Measurements from ENCODE around the gene CYTH2.
A peak's percentile ranks its signal among the peaks of the same experiment; 100 is the strongest.

The CYTH2 gene

GRCh38 chr19:48469289-48469881 is at the start of gene CYTH2:
TSS of gene CYTH2 (plus strand) at chr19:48469369. CDS start at chr19:48469508, 139 bp downstream.
- H3K4me2 ChIP-seq (ENCODE audit: insufficient read depth, low read length), result peak within 1 kb of the TSS; percentile 85
- no peaks in the 10 kb centered on the region for H3K27me3 ChIP-seq (ENCODE audit: insufficient read depth, low read length, poor library complexity)
- peak within 1 kb of the TSS; percentile 86 for H2AFZ ChIP-seq (ENCODE audit: low read depth, low read length)
- H3K36me3 ChIP-seq (ENCODE audit: insufficient read depth, low read length), result peaks cover 45% of the 10 kb centered on the region
- peak; percentile 62 for ATAC-seq (ENCODE audit: insufficient read depth, low read depth)
- H4K20me1 ChIP-seq (ENCODE audit: insufficient read depth, low read length), result peaks cover 47% of the 10 kb centered on the region
- TF ChIP-seq EZH2 (IDR thresholded peaks at IDR 0.05; ENCODE audit: borderline replicate concordance, low read depth, low read length, severe bottlenecking), result no peak
- no peak for TF ChIP-seq CTCF (IDR thresholded peaks at IDR 0.05; ENCODE audit: borderline replicate concordance, extremely low read depth, low read length, poor library complexity, severe bottlenecking)
- H3K4me1 ChIP-seq (ENCODE audit: insufficient read depth, low read length), result peaks cover 33% of the 10 kb centered on the region
- DNase-seq, result peak; percentile 90
- peaks cover 38% of the 10 kb centered on the region for H3K79me2 ChIP-seq (ENCODE audit: insufficient read depth, low read length)
- peak within 1 kb of the TSS; percentile 93 for H3K9ac ChIP-seq (ENCODE audit: low read depth, low read length)
- H3K9me3 ChIP-seq (ENCODE audit: insufficient read depth, low read length, severe bottlenecking), result no peaks in the 10 kb centered on the region
- H3K4me3 ChIP-seq (ENCODE audit: low read depth in 1 of 2, low read length in 2 of 2), result peak within 1 kb of the TSS; percentile 52 to 80
- H3K27ac ChIP-seq (ENCODE audit: low read length), result peak within 1 kb of the TSS; percentile 94

GRCh38 chr19:48421548-48421947 is 47.6 kb upstream of the CYTH2 start:
- no peak for ATAC-seq (ENCODE audit: insufficient read depth, low read depth)
- no peak overlapping the region for H2AFZ ChIP-seq (ENCODE audit: low read depth, low read length)
- H3K9me3 ChIP-seq (ENCODE audit: insufficient read depth, low read length, severe bottlenecking), result no peaks in the 10 kb centered on the region
- H3K27ac ChIP-seq (ENCODE audit: low read length), result no peak overlapping the region
- DNase-seq, result no peak
- TF ChIP-seq EZH2 (IDR thresholded peaks at IDR 0.05; ENCODE audit: borderline replicate concordance, low read depth, low read length, severe bottlenecking), result no peak
- no peak for TF ChIP-seq CTCF (IDR thresholded peaks at IDR 0.05; ENCODE audit: borderline replicate concordance, extremely low read depth, low read length, poor library complexity, severe bottlenecking)
- no peaks in the 10 kb centered on the region for H4K20me1 ChIP-seq (ENCODE audit: insufficient read depth, low read length)
- no peak overlapping the region for H3K4me2 ChIP-seq (ENCODE audit: insufficient read depth, low read length)
- no peak overlapping the region for H3K4me3 ChIP-seq (ENCODE audit: low read depth in 1 of 2, low read length in 2 of 2)
- no peaks in the 10 kb centered on the region for H3K79me2 ChIP-seq (ENCODE audit: insufficient read depth, low read length)
- no peaks in the 10 kb centered on the region; the same call in 1 of the 2 replicates for H3K4me1 ChIP-seq (ENCODE audit: insufficient read depth, low read length)
- H3K9ac ChIP-seq (ENCODE audit: low read depth, low read length), result no peak overlapping the region
- no peaks in the 10 kb centered on the region for H3K27me3 ChIP-seq (ENCODE audit: insufficient read depth, low read length, poor library complexity)
- no peaks in the 10 kb centered on the region for H3K36me3 ChIP-seq (ENCODE audit: insufficient read depth, low read length)

GRCh38 chr19:48424694-48425219 is 44.4 kb upstream of the CYTH2 start:
- no peaks in the 10 kb centered on the region for H3K79me2 ChIP-seq (ENCODE audit: insufficient read depth, low read length)
- H3K9ac ChIP-seq (ENCODE audit: low read depth, low read length), result no peak overlapping the region
- DNase-seq (no peak), ATAC-seq (ENCODE audit: insufficient read depth, low read depth) (0 out of 3 replicates have a peak, but pooled peaks have one; percentile 19)
- H3K4me3 ChIP-seq (ENCODE audit: low read depth in 1 of 2, low read length in 2 of 2), result no peak overlapping the region
- no peaks in the 10 kb centered on the region; the same call in 1 of the 2 replicates for H3K4me1 ChIP-seq (ENCODE audit: insufficient read depth, low read length)
- H3K9me3 ChIP-seq (ENCODE audit: insufficient read depth, low read length, severe bottlenecking), result no peaks in the 10 kb centered on the region
- no peaks in the 10 kb centered on the region for H3K27me3 ChIP-seq (ENCODE audit: insufficient read depth, low read length, poor library complexity)
- H3K36me3 ChIP-seq (ENCODE audit: insufficient read depth, low read length), result no peaks in the 10 kb centered on the region
- no peaks in the 10 kb centered on the region for H4K20me1 ChIP-seq (ENCODE audit: insufficient read depth, low read length)
- H2AFZ ChIP-seq (ENCODE audit: low read depth, low read length), result no peak overlapping the region
- no peak overlapping the region for H3K27ac ChIP-seq (ENCODE audit: low read length)
- H3K4me2 ChIP-seq (ENCODE audit: insufficient read depth, low read length), result no peak overlapping the region
- TF ChIP-seq CTCF (IDR thresholded peaks at IDR 0.05; ENCODE audit: borderline replicate concordance, extremely low read depth, low read length, poor library complexity, severe bottlenecking), result no peak
- no peak for TF ChIP-seq EZH2 (IDR thresholded peaks at IDR 0.05; ENCODE audit: borderline replicate concordance, low read depth, low read length, severe bottlenecking)
